Activated effector memory CD4-positive, alpha-beta T cell treated with anti-CD3 and anti-CD28 coated beads, Interleukin-2, amount 50 U/mL, for 16 hours (primary cell): ENCODE results near the gene CNDP2.

Experiments
- DNase-seq: peaks from one replicate; pipeline ENCODE4 v3.0.0-alpha.2; 2020

CNDP2 gene

DNA sequence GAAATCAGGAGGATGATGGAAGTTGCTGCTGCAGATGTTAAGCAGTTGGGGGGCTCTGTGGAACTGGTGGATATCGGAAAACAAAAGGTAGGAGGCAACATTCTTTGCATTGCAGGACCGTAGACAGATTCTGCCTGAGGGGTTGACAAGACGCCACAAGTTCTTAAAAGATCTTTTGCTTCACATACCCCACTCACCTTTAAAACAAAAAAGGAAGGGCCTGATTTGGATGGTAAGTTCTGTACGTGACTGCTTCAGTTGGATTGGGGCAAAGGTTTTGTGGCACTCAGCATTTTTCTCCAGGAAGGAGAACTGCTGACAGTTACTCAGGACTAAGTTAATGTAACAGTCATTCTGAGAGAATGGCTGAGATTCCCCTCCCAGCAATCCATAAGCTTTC is 5.2 kb downstream of the CNDP2 start:
- no peak for DNase-seq

DNA sequence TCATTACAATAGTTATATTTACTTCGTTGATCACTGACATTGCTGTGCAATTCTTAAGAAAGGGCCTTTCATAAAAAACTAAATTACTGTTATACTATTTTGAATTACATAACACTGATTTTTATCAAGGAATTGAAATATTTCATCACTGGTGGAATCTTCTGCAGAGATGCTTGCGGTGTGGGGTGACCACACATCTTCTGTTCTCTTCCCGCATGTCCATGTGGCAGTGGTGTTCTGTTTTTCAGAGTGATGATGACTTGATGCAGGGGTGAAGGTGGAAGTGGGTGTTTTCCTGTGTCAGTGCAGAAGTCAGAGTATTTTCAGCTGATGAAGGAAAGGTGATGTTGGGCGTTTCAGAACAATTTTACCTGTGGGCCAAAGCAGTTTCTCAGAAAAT is 7.0 kb downstream of the CNDP2 start:
- no peak for DNase-seq

DNA sequence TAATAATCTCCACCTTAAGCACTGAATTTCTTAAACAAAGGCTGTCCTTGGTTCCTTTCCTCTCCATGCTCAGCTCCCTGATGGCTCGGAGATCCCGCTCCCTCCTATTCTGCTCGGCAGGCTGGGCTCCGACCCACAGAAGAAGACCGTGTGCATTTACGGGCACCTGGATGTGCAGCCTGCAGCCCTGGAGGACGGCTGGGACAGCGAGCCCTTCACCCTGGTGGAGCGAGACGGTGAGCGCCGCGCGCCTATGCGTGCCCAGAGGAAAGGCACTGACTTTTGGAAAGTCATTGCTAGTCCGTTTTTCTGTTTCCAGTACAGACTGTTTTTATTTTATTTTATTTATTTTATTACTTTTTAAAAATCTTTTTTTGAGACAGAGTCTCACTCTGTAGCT is 9.6 kb downstream of the CNDP2 start:
- no peak for DNase-seq

DNA sequence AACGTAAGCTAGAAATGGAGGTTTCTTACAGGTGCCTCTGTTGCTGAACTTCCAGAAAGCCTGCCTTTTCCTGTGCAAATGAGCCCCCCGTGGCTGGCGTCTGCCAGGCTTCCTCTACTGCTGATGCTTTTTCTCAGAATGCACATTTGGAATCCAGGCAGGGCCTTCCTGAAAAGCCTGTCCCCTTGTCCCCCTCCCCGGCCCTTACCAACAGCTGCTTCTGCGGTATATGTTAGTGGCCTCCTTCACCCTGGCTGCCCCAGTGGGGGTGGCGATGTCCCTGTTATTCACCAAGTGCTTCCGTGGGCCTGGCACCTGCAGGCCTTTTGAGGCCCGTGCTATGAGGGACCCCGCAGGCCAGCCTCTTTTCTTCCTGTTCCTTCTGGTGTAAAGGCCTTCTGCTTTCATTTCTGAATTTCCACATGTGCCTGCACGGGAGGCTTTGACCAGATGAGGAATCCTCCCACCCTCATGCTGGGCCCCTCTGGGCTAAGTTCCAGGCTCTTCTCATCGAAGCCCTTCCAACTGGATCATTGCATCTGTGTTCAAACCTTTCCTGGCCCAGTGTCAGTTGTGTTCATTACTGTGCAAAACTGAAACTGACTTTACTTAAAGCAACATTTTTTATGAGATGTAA is 10.4 kb downstream of the CNDP2 start:
- no peak for DNase-seq

DNA sequence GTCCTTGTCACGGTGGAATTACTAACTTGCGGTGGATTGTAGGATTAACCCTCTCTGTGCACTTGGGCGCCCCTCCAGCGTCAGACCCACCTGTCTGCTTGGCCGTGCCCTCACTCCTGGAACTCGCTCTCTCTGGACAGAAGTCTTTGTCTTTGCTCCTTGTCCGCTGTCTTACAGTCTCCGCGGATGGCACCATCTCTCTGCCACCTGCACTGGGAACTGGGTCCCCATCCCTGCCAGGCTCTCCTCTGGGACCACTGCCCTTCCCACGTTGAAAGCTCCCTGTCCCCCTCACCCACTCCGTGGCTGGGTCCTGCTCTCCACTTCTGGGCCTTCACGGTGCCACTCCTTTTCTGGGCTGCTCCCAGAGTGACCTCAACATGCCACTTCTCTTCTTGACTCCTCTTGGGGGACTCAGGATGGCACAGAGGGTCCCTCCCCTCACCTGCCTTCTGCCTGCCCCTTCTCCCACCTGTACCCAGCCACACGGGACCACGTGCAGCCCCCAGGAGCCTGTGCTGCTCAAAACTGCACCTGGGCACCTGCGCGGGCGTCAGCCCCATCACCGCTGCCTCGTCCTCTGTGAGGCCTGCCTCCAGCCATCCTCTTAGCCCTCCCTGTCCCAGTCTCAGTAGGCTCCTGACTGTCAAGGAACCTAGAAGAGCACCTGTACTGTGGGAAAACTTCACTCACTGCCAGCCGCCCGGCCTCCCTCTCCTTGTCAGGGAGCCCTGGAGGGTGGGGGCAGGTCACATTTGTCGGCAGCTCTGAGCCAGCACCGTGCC is 11.1 kb downstream of the CNDP2 start:
- no peak for DNase-seq

DNA sequence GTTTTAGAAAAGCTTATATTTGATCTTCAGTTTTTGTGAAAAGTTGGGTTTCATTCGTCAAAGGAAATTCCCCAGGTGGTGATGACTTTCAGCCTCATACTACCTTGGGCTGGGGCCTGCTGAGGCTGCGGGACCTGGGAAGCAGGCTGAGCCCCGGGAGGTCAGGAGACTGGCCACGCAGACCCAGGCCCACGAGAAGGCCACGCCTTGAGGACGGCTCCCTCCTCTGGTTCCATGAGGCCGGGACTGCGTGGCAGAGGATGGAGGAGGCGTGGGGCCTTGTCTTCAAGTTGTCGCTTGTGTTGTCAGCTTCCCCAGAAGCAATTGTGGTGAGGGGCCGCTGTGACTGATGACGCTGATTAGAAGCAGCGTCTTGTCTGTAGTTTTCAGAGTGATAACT is 11.8 kb downstream of the CNDP2 start:
- DNase-seq: no peak

DNA sequence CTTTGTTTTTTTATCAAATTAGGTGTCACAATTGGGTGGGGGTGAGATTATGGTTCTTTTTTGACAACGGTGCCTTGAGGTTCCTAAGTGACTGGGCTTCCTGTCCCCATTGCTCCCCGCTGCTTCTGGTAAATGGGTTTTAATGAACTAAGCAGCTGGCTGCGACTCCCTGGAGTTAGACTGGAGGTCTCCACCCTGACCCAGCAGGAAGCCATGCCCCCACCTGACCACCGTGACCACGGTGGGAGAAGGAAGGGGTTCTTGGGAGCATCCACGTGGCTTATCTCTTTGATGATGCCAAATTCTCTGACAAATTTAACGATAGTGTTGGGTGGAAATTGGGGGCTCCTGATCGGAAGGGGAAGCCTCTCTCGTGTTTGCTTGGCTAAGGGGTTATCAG is 12.2 kb downstream of the CNDP2 start:
- DNase-seq: no peak

DNA sequence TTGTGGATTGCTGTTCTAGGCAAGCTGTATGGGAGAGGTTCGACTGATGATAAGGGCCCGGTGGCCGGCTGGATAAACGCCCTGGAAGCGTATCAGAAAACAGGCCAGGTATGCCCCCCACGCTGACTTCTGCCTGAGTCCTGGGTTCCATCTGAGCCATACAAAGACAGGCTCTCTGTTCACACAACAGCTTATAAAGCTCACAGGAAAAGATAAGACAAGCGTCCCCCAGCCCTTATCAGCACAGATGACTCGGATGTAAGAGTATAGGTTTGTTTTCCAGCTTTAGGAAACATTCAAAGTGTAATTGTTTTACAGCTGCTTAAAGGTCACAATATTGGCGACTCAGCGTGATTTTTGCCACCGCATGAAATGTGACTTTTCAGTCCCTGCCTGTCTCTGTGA is 12.7 kb downstream of the CNDP2 start:
- no peak for DNase-seq

DNA sequence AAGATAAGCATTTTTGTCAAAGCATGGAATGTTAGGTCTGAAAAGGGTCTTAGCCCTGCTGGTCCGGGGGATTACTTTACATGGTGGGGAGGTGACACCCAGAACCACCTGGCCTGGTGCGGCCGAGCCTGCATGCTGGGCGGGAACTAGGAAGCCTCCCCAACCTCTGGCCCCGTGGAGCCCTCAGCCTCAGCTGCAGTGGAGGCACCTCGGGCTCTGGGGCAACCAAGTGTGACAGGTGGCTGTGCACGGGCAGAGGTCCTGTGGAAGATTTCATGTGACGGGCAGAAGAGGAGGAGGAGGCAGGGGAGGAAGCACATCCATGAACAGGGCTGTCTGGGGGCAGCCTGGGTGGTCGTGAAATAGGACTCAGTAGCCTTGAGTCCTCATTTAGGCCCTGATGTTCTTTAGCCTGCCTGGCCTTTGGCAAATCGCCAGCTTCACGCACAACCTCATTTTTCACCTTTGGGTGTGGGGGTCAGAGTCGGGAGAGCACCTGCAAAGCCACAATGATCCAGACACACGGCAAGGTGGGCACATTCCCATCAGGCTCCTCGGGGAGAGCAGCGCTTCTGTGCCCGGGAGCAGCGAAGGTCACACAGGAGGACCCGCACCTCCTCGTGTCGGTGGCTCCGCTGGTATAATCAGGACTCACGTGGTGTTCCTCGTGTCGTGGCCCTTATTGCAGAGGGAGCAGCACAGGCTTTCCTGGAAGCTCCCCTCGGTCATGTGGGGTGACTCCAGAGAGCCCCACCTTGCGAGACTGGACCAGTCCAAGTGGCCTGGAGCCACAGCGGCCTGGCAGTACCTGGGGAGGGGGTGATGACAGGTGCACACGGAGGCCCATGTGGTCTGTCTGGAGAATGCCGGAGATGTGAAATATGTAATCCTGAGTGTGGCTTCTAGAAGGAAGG is 13.9 kb downstream of the CNDP2 start:
- DNase-seq: no peak

DNA sequence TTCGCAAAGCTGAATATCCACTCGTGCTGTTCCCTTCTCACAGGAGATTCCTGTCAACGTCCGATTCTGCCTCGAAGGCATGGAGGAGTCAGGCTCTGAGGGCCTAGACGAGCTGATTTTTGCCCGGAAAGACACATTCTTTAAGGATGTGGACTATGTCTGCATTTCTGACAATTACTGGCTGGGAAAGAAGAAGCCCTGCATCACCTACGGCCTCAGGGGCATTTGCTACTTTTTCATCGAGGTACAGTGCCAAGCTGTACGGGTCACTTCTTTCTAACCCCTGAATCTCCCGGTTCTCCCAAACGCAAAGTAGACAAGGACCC is 14.6 kb downstream of the CNDP2 start:
- no peak for DNase-seq

DNA sequence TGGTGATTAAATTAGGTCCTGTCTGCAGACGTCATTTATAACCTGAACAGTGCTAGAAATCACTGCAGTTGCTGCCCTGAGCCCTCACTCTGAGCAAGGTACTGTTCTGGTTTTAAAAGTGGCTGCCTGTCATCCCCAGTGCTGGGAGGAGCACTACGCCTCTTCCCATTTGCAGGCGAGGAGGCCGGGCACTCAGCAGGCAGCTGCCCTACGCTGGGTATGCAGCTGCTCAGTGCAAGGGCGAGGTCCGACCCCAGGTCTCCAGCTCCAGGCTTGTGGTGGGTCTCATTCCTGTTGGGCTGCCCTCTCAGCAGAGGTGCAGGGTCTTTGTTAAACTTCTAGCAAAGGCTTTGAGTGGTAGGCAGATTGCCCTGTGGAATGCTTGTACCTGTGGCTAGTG is 15.7 kb downstream of the CNDP2 start:
- no peak for DNase-seq

DNA sequence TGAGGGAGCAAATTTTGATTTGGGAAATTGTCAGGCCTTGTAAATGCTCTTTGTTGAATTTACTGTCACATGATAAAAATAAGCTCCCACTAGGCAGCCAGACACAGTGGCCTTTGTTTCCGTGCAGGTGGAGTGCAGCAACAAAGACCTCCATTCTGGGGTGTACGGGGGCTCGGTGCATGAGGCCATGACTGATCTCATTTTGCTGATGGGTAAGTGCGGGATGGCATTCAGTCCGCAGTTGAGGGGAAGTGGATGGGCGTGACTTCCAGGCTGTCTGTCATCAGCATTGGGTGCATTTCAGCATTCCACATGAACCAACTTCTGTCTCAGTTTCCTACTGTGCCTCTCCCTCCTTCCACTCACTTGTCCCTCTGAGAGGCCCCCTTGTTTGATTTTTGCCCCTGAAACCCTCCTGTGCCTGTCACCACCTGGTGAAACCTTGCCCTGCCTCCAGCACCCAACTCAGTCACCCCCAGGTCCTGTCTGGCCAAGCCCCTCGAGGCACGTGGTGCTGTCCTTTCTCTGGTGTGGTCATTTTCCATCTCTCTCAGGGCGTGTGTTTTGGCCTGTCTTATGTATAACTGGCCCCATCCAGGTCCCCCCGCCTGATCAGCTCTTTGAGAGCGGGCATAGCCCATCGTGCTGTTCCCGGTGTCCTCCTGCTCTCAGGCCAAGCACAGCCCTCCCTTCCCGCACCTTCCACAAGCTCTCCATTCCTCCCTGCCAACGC is 16.3 kb downstream of the CNDP2 start:
- DNase-seq: no peak

DNA sequence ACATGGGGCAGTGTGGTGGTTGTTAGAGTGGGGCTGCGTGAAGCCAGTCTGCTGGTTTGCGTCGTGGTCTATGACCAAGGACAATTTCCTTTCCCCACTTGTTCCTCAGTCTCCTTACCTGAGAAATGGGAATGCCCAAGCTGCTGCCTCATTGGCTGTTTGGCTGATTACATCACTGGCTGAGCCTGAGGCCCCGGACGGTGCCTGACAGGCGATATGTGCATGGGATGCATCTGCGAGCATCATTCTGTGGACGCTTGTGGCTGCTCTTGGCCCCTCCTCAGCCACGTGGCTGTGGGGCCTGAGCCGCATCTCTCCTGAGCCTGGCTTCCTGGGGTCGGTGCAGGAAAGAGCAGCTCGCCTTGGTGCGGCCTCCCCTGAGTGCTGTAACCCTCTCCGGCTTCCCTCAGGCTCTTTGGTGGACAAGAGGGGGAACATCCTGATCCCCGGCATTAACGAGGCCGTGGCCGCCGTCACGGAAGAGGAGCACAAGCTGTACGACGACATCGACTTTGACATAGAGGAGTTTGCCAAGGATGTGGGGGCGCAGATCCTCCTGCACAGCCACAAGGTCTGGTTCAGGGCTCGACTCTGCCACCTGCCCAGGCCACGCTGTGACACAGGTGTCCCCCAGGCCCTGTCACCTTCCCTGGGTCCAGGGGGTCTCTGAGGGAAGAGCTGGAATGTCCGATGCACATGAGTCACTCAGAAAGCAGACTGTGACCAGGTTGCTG is 17.2 kb downstream of the CNDP2 start:
- no peak for DNase-seq

DNA sequence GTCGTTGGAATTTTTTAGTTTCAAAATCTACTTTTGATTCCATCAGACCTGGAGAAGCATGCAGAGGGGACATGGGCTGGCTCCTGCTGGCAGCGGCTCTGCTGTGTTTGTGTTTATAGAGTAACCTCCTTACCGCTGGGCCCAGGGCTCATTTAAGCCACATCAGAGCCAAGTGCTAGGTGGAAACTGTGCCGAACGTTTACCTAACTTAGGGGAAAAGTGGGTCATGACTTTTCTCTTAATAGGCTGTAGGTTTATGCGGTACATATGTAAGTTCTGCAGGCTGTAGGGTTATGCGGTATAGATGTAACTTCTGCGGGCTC is 17.7 kb downstream of the CNDP2 start:
- DNase-seq: no peak

DNA sequence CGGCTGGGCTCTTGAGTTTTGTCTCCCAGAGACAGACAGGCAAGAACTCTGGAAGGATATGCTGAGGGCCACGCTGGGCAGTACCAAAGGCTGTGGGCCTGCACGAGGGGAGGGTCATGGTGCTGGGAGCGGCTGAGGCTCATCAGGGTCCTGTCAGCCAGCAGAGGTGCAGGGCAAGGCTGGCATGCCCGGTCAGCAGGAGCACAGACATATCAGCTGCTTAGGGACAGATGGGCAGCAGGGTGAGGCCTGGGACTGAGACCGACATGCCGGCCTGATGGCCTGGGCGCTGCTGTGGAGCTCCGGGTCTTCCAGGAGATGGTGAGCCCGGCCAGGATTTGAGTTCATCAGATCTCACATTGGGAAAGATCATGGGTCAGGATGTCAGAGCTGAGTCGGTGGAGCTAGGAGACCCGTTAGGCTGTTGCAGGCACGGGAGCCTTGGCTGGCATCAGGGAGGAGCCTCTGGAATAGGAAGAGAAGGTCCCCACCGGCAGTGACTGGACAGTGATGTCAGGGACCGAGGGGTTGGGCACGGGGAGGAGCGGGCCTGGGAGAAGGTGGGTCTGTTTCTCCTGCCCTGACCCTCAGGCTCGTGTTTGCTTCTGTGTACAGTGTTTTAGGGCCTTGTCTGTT is 18.8 kb downstream of the CNDP2 start:
- no peak for DNase-seq

DNA sequence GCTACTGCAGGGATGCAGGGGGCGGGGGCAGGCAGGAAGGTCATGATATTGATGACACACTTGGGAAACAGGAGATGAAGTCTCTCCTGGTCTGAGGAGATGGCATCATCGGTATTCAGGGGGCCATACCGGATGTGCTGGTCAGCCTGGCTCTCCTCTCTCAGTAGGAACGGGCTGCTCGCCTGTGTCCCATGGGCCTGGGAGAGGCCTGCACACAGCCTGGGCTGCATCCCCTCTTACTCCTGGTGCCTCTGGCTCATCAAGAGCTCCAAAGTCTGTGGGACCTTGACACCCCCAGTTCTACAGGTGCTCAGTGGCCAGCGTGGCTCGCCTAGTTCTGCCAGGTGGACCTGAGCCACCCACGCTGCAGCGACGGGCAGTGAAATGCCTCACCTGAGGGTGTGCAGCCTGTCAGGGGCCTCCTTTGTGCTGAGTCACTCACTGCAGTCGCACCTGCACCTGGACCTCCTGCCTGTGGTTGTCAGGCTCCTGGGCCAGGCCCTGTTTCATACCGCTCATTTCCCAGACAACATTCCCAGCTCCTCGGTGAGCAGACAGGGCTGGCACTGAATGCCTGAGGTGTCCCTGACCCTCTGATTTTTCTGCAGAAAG is 19.6 kb downstream of the CNDP2 start:
- no peak for DNase-seq

DNA sequence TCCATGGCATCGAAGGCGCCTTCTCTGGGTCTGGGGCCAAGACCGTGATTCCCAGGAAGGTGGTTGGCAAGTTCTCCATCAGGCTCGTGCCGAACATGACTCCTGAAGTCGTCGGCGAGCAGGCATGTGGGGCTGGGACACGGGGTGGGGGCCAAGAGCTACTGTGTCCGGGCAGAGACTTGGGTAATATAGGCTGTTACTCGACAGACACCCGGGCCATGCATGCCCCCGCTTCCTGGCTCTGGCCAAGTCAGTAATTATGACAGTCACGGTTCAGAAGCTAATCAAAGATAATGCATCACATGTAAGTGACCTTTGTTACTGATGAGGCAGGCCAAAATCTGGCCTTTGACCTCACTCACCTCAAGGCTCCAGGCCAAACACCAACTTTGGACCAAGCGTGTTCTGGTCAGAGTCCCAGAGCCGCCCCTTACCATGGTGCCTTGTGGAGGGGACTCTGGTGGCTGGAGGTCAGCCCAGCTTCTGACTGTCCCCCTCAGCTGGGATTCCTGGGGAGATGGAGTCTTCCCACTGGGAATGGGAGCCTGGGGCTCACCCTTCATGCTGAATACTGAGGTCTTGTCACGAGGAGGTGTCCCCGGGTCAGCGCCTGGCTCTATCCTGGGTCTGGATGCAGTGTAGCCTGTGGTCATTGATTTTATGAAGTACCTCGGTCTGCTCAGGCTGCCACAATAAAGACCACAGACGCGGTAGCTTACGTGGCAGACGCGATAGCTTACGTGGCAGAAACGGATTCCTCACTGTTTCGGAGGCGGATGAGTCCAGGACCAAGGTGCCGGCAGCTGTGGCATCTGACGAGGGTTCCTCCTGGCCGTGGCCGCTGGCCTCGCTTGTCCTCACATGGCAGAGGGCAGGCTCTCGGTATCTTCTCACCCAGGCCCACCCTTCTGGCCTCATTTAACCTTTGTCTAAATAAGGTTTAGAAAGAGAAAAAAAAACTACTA is 20.4 kb downstream of the CNDP2 start:
- no peak for DNase-seq

DNA sequence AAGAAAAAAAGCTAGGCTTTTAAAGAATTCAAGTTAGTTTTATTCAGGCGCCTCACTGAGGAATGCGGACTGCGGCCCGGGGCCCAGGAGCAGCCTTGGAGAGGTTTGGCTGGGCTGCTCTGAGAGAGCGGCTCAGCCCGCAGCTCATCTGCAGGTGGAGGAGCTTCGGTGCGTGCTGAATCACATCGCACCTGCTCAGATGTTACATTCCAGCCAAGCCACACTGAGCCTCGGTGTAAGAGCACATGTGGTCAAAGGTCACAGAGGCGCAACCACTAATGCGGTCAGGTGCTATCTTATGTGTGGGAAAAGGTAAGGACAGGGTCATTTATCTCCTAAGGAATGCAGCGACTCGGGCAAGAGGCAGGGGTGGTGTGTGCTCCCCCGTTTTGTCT is 21.1 kb downstream of the CNDP2 start:
- no peak for DNase-seq

DNA sequence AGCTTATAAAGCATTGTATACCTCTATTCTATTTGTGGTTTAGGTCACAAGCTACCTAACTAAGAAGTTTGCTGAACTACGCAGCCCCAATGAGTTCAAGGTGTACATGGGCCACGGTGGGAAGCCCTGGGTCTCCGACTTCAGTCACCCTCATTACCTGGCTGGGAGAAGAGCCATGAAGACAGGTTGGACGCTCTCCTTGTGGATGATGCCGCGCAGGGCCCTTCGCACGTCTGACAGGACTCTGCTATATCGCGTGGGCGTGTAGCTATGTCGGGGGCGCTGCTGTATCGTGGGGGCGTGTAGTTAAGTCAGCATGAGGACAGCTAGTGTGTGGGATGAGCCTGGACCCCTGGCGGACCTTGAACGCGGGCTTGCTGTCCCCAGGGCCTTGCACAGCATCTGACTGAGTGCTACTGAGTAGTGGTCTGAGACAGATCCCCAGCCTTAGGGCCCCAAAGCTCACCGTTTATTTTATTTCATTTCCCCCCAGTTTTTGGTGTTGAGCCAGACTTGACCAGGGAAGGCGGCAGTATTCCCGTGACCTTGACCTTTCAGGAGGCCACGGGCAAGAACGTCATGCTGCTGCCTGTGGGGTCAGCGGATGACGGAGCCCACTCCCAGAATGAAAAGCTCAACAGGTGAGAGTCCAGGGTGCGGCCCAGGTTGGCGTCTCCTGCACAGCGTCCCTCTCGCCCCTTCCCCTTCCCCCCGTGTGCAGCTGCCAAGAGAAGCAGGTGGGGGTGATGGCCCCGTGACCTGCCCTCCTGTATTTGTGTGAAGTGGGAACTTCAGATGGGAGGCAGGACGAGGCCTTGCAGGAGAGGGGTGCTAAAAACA is 22.5 kb downstream of the CNDP2 start:
- no peak for DNase-seq
